K562 (cell line): ENCODE results near the gene SLC22A23. TPM values are rescaled to one million over a fixed set of nuclear protein-coding genes. Genes with fewer than 3 reads are reported as not detected.

Source experiments
- FUS ChIP-seq: fragments of 200-400 bp; formaldehyde crosslinking; optimal IDR thresholded peaks from 2 replicates; pipeline ENCODE3; 2017; ENCODE audit warnings: low read depth, low read length
- ILK ChIP-seq: fragments of 450-650 bp; IDR thresholded peaks from 2 replicates; pipeline ENCODE4 v1.6.1; 2016; ENCODE audit warnings: missing genetic modification characterization, low read depth, mild to moderate bottlenecking, missing compliant biosample characterization, moderate library complexity, borderline replicate concordance
- LCOR ChIP-seq: sonication (generic); formaldehyde crosslinking; IDR thresholded peaks from 2 replicates; pipeline ENCODE4 v1.8.0; 2022; ENCODE audit warnings: mild to moderate bottlenecking, missing genetic modification reagents
- TAF1 ChIP-seq: IDR thresholded peaks from 2 replicates; pipeline ENCODE4 v1.6.1; 2011; ENCODE audit warnings: mild to moderate bottlenecking, low read length, moderate library complexity; ENCODE audit not compliant: insufficient read depth, control insufficient read depth, severe bottlenecking; ENCODE audit errors: extremely low read depth
- ZNF830 ChIP-seq: fragments of 250-450 bp; sonication (Bioruptor Pico); IDR thresholded peaks from 2 replicates; pipeline ENCODE4 v1.5.0; 2021; ENCODE audit warnings: mild to moderate bottlenecking
- polyA plus RNA-seq, 8 experiments: library from polyadenylated mRNA; depleted of rRNA in 4 of 8; stranded (reverse) in 5 of 8; unstranded in 3 of 8; fragments of >200 nt; fragmentation: Nextera tagmentation in 2 of 8; fragmentation: Illumina TruSeq in 1 of 8; extraction: Ambion mirVana in 2 of 8; extraction: Trizol in 1 of 8; gene quantifications; 2 replicates each; pipeline versions ENCODE4 v1.2.1 to v1.2.3, GENCODE V29; 2011 to 2014; ENCODE audit warnings: inconsistent platforms in 1 of 8, missing spikeins in 1 of 8
- total RNA-seq, 7 experiments: library from RNA; depleted of rRNA in 6 of 7; stranded (reverse); fragments of >200 nt in 6 of 7; fragmentation: Illumina TruSeq in 2 of 7; extraction: Trizol in 2 of 7; gene quantifications; 2 replicates each; pipeline versions ENCODE4 v1.2.1 to v1.2.3, GENCODE V29; 2011 to 2021; ENCODE audit warnings: low replicate concordance in 1 of 7
- TF ChIP-seq, protein P1 (sequence below): IDR thresholded peaks from 3 replicates; pipeline ENCODE4 v1.6.1; 2011; ENCODE audit warnings: borderline replicate concordance, mild to moderate bottlenecking, moderate library complexity; ENCODE audit not compliant: insufficient read length; ENCODE audit errors: extremely low read depth
- TF ChIP-seq, protein P2 (sequence below), 2 experiments: fragments of 450-650 bp in 1 of 2; sonication (generic) in 1 of 2; formaldehyde crosslinking in 1 of 2; IDR thresholded peaks; 2 replicates each; pipeline versions ENCODE4 v1.7.1 to v1.9.0; 2016 to 2022; ENCODE audit warnings: inconsistent platforms in 1 of 2, mild to moderate bottlenecking in 1 of 2, missing genetic modification reagents in 1 of 2
- TF ChIP-seq, protein P3 (sequence below): sonication (generic); formaldehyde crosslinking; IDR thresholded peaks from 2 replicates; pipeline ENCODE4 v1.9.0; 2022; ENCODE audit warnings: mild to moderate bottlenecking, missing genetic modification reagents

Gene SLC22A23
- total and polyA plus RNA-seq, 9 of the 15 experiments (the other 6 are each of a cell fraction or from before 2014, with no cell fraction given), result 0.30 to 8.7 (median 2.5) TPM

DNA sequence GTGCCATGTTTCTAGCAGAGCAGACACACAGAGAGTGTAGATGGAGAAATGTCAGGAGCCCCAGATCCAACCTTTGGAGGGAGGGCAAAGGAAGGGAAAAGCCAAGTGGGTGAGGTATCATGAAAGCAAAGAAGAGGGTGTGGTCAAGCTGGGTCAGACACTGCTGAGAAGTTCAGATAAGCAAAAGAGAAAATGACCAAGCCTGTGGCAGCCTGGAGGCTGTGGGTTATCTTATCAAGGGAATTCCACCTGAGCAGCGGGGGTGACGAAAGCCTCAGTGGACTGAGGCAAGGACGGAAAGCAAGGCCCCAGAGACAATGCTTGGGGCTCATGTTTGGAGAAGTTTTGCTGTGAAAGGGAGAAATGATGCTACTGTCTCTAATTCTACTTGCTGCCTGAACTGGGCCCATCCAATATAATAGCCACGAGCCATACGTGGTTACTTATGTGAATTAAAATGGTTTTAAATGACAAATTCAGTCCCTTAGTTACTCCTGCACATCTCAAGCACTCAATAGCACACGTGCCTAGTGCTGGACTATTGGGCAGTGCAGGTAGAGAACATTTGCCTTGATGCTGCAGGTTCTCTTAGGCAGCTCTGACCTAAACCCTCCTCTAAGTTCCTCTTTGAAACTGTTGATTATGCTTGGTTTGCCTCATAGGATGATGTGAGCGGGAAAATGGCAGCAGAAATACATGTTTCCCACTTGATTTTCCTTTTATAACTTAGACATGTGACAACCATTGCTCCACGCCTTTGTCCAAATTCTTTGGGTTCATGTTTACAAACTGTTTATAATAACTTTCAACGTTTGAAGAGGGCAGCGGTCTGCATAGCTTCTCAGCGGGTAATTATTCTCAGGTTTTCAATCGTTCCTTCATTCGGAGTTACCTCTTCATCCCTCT is 63.7 kb downstream of the SLC22A23 start (continued):
- TF ChIP-seq, protein P1, sequence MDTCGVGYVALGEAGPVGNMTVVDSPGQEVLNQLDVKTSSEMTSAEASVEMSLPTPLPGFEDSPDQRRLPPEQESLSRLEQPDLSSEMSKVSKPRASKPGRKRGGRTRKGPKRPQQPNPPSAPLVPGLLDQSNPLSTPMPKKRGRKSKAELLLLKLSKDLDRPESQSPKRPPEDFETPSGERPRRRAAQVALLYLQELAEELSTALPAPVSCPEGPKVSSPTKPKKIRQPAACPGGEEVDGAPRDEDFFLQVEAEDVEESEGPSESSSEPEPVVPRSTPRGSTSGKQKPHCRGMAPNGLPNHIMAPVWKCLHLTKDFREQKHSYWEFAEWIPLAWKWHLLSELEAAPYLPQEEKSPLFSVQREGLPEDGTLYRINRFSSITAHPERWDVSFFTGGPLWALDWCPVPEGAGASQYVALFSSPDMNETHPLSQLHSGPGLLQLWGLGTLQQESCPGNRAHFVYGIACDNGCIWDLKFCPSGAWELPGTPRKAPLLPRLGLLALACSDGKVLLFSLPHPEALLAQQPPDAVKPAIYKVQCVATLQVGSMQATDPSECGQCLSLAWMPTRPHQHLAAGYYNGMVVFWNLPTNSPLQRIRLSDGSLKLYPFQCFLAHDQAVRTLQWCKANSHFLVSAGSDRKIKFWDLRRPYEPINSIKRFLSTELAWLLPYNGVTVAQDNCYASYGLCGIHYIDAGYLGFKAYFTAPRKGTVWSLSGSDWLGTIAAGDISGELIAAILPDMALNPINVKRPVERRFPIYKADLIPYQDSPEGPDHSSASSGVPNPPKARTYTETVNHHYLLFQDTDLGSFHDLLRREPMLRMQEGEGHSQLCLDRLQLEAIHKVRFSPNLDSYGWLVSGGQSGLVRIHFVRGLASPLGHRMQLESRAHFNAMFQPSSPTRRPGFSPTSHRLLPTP, result no peak
- TF ChIP-seq TAF1 (no peak), ILK (tag) (no peak), LCOR (CRISPR knock-in tag) (peak; percentile 55; the same call in 1 of the 2 replicates), FUS (no peak), ZNF830 (CRISPR knock-in tag) (no peak)
- TF ChIP-seq, protein P2, sequence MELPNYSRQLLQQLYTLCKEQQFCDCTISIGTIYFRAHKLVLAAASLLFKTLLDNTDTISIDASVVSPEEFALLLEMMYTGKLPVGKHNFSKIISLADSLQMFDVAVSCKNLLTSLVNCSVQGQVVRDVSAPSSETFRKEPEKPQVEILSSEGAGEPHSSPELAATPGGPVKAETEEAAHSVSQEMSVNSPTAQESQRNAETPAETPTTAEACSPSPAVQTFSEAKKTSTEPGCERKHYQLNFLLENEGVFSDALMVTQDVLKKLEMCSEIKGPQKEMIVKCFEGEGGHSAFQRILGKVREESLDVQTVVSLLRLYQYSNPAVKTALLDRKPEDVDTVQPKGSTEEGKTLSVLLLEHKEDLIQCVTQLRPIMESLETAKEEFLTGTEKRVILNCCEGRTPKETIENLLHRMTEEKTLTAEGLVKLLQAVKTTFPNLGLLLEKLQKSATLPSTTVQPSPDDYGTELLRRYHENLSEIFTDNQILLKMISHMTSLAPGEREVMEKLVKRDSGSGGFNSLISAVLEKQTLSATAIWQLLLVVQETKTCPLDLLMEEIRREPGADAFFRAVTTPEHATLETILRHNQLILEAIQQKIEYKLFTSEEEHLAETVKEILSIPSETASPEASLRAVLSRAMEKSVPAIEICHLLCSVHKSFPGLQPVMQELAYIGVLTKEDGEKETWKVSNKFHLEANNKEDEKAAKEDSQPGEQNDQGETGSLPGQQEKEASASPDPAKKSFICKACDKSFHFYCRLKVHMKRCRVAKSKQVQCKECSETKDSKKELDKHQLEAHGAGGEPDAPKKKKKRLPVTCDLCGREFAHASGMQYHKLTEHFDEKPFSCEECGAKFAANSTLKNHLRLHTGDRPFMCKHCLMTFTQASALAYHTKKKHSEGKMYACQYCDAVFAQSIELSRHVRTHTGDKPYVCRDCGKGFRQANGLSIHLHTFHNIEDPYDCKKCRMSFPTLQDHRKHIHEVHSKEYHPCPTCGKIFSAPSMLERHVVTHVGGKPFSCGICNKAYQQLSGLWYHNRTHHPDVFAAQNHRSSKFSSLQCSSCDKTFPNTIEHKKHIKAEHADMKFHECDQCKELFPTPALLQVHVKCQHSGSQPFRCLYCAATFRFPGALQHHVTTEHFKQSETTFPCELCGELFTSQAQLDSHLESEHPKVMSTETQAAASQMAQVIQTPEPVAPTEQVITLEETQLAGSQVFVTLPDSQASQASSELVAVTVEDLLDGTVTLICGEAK (IDR thresholded peaks at IDR 0.05), result peak; percentile 27; the same call in 1 of the 2 replicates
- TF ChIP-seq, protein P2 (CRISPR knock-in tag; IDR thresholded peaks at IDR 0.05), result no peak
- TF ChIP-seq, protein P3, sequence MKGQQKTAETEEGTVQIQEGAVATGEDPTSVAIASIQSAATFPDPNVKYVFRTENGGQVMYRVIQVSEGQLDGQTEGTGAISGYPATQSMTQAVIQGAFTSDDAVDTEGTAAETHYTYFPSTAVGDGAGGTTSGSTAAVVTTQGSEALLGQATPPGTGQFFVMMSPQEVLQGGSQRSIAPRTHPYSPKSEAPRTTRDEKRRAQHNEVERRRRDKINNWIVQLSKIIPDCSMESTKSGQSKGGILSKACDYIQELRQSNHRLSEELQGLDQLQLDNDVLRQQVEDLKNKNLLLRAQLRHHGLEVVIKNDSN (CRISPR knock-in tag), result no peak
